Mesenchymal stem cell (in vitro differentiated cells and primary cell): Measurements from ENCODE around the gene SRP19.
"Not testable (repeated sequence)": the region's sequence is repeated elsewhere in the genome, so short reads cannot be mapped to it uniquely, and the experiment has no call there.

Source experiments
- DNase-seq: peaks from one replicate; pipeline ENCODE4 v3.0.0-alpha.2; 2013
- H2AFZ ChIP-seq: one replicate; pipeline ENCODE4 v1.6.1; 2013; ENCODE audit warnings: low read depth, mild to moderate bottlenecking, control low read depth, inconsistent platforms, low read length, moderate library complexity
- H2AK5ac ChIP-seq: 2 replicates; pipeline ENCODE4 v1.6.1; 2013; ENCODE audit warnings: low read length, moderate library complexity, mild to moderate bottlenecking, inconsistent platforms; ENCODE audit not compliant: severe bottlenecking
- H2BK120ac ChIP-seq: one replicate; pipeline ENCODE4 v1.6.1; 2013; ENCODE audit warnings: low read depth, mild to moderate bottlenecking, inconsistent platforms, low read length, moderate library complexity
- H2BK12ac ChIP-seq, 2 experiments: one replicate each; pipeline ENCODE4 v1.6.1; 2013; ENCODE audit warnings: inconsistent platforms in 2 of 2, low read length in 2 of 2, mild to moderate bottlenecking in 2 of 2, moderate library complexity in 2 of 2, control low read depth in 1 of 2
- H2BK15ac ChIP-seq: one replicate; pipeline ENCODE4 v1.6.1; 2013; ENCODE audit warnings: mild to moderate bottlenecking, low read depth, inconsistent platforms; ENCODE audit not compliant: poor library complexity, severe bottlenecking
- H2BK5ac ChIP-seq: 2 replicates; pipeline ENCODE4 v1.6.1; 2013; ENCODE audit warnings: low read depth, mild to moderate bottlenecking, low read length, control low read depth, inconsistent platforms; ENCODE audit not compliant: poor library complexity, severe bottlenecking
- H3K14ac ChIP-seq, 2 experiments: one replicate each; pipeline ENCODE4 v1.6.1; 2013; ENCODE audit warnings: inconsistent platforms in 2 of 2, low read length in 2 of 2, control low read depth in 1 of 2, mild to moderate bottlenecking in 1 of 2, moderate library complexity in 1 of 2
- H3K18ac ChIP-seq, 2 experiments: one replicate each; pipeline ENCODE4 v1.6.1; 2013; ENCODE audit warnings: inconsistent platforms in 2 of 2, low read length in 2 of 2, control low read depth in 1 of 2, low read depth in 1 of 2, mild to moderate bottlenecking in 1 of 2
- H3K23ac ChIP-seq, 2 experiments: one replicate each; pipeline ENCODE4 v1.6.1; 2013; ENCODE audit warnings: inconsistent platforms in 2 of 2, low read length in 2 of 2, mild to moderate bottlenecking in 2 of 2, moderate library complexity in 2 of 2, control low read depth in 1 of 2
- H3K27ac ChIP-seq: 2 replicates; pipeline ENCODE4 v1.5.1; 2013; ENCODE audit warnings: mild to moderate bottlenecking, moderate library complexity, low read length, control low read depth, inconsistent platforms; ENCODE audit not compliant: poor library complexity, severe bottlenecking
- H3K27me3 ChIP-seq, 2 experiments: 2 replicates each; pipeline versions ENCODE4 v1.6.1 to v1.7.0; 2013; ENCODE audit warnings: low read length in 2 of 2, mild to moderate bottlenecking in 2 of 2, moderate library complexity in 2 of 2, control low read depth in 1 of 2, inconsistent platforms in 1 of 2; ENCODE audit not compliant: control insufficient read depth in 1 of 2, insufficient read depth in 1 of 2
- H3K36me3 ChIP-seq, 2 experiments: 2 replicates each; pipeline versions ENCODE4 v1.6.1 to v1.7.0; 2013; ENCODE audit warnings: low read length in 2 of 2, control low read depth in 1 of 2, inconsistent platforms in 1 of 2, low read depth in 1 of 2, mild to moderate bottlenecking in 1 of 2; ENCODE audit not compliant: insufficient read depth in 2 of 2, control insufficient read depth in 1 of 2
- H3K4ac ChIP-seq, 2 experiments: one replicate each; pipeline ENCODE4 v1.6.1; 2013; ENCODE audit warnings: inconsistent platforms in 2 of 2, low read length in 2 of 2, mild to moderate bottlenecking in 2 of 2, moderate library complexity in 2 of 2, control low read depth in 1 of 2, low read depth in 1 of 2
- H3K4me1 ChIP-seq: 2 replicates; pipeline ENCODE4 v1.6.1; 2013; ENCODE audit warnings: low read depth, low read length, control low read depth; ENCODE audit not compliant: control insufficient read depth, insufficient read depth
- H3K4me2 ChIP-seq: 2 replicates; pipeline ENCODE4 v1.6.1; 2013; ENCODE audit warnings: low read length, mild to moderate bottlenecking, inconsistent platforms; ENCODE audit not compliant: poor library complexity, severe bottlenecking
- H3K4me3 ChIP-seq, 2 experiments: 2 replicates each; pipeline versions ENCODE4 v1.5.1 to v1.7.0; 2013; ENCODE audit warnings: low read length in 2 of 2, mild to moderate bottlenecking in 2 of 2, control low read depth in 1 of 2, low read depth in 1 of 2; ENCODE audit not compliant: insufficient read depth in 1 of 2
- H3K79me1 ChIP-seq: replicated peaks from 2 replicates; pipeline ENCODE4 v1.6.1; 2013; ENCODE audit warnings: mild to moderate bottlenecking, control low read depth, low read length, inconsistent platforms; ENCODE audit not compliant: poor library complexity, severe bottlenecking
- H3K9ac ChIP-seq: 2 replicates; pipeline ENCODE4 v1.7.0; 2013; ENCODE audit warnings: mild to moderate bottlenecking, low read length, moderate library complexity
- H3K9me3 ChIP-seq: 2 replicates; pipeline ENCODE4 v1.7.0; 2013; ENCODE audit warnings: mild to moderate bottlenecking, low read length; ENCODE audit not compliant: control insufficient read depth
- H4K8ac ChIP-seq: one replicate; pipeline ENCODE4 v1.6.1; 2013; ENCODE audit warnings: inconsistent platforms, mild to moderate bottlenecking, low read length, moderate library complexity
- H4K91ac ChIP-seq: one replicate; pipeline ENCODE4 v1.6.1; 2013; ENCODE audit warnings: mild to moderate bottlenecking, low read length, inconsistent platforms
- WGBS: methylation state at CpG from one replicate; pipeline ENCODE4 v1.1.7; 2013; ENCODE audit warnings: mixed read lengths; 5-methylcytosine and 5-hydroxymethylcytosine counted together

The SRP19 gene

GRCh38 chr5:112860571-112860928 is 537 bp upstream of the SRP19 start:
- H3K14ac ChIP-seq, H2BK120ac ChIP-seq, H3K79me1 ChIP-seq, H2BK5ac ChIP-seq, H2BK15ac ChIP-seq, H2AK5ac ChIP-seq, H3K23ac ChIP-seq, H3K27me3 ChIP-seq, H3K4me1 ChIP-seq, H4K91ac ChIP-seq, DNase-seq, H2BK12ac ChIP-seq, H3K9me3 ChIP-seq: not testable (repeated sequence)
- H3K18ac ChIP-seq: peak overlapping the region; percentile 40 to 46
- peak overlapping the region in 1 of 2 experiments; percentile 24 for H3K4ac ChIP-seq
- H3K9ac ChIP-seq: peak overlapping the region; percentile 100
- WGBS: 91% methylated on average over 11 of the region's 11 CpGs
- H3K4me3 ChIP-seq: peak overlapping the region in 1 of 2 experiments; percentile 100
- H3K36me3 ChIP-seq: peaks cover 7 to 31% of the 10 kb centered on the region in 2 experiments
- peak overlapping the region; percentile 56 for H3K27ac ChIP-seq
- peak overlapping the region; percentile 75 for H2AFZ ChIP-seq
- H4K8ac ChIP-seq: peak overlapping the region; percentile 39
- peak overlapping the region; percentile 70 for H3K4me2 ChIP-seq

DNA sequence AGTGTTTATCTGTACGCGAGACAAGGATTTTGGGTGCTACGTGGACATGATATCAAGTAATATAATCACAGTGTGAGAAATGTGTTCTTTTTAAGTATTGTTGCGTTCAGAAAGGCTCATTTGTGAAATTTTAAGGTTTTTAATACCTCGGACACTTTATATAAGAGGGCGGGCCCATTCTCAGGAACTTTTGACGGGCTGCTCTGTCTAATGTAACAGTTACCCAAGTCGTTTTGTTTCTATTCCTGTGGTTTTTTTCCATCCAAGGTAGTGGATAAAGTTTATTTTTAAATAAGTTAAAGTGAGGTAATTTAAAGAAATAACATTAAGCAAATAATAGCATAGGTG is 525 bp downstream of the SRP19 start:
- Histone ChIP-seq H3K4ac (peak overlapping the region in 1 of 2 experiments; percentile 22), H3K18ac (peak overlapping the region in 1 of 2 experiments; percentile 46), H3K4me1 (peaks cover 10% of the 10 kb centered on the region), H3K27ac (peak overlapping the region; percentile 66), H3K23ac (no peak overlapping the region), H2AK5ac (no peak overlapping the region), H2BK15ac (no peak overlapping the region), H4K8ac (peak overlapping the region; percentile 58), H2BK12ac (no peak overlapping the region), H3K79me1 (peaks cover 3% of the 10 kb centered on the region), H2AFZ (no peak overlapping the region), H2BK5ac (no peak overlapping the region), H3K4me3 (peak overlapping the region; percentile 76 to 100), H4K91ac (no peak overlapping the region), H3K27me3 (no peaks in the 10 kb centered on the region), H3K9me3 (no peaks in the 10 kb centered on the region), H3K36me3 (peaks cover 17 to 39% of the 10 kb centered on the region in 2 experiments), H3K4me2 (peak overlapping the region; percentile 71), H3K9ac (peak overlapping the region; percentile 100), H2BK120ac (no peak overlapping the region), H3K14ac (no peak overlapping the region)
- DNase-seq: no peak
- WGBS: 0% methylated on average over 7 of the region's 8 CpGs

DNA sequence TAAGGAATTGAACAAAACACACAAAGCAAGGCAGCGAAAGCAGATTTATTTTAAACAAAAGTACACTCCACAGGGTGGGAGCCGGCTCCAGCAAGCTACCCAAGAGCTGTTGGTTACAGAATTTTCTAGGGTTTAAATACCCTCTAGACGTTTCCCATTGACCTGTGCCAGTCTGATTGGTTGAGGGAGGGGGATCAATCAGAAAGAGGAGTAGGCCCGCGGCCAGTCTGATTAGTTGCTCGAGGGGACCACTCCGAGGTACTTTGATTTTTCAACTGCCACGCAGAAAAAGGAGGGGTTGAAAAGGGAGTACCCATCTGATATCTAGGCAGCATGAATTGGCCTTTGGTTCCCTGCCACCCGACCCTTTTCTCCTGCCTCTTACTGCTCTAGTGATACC is 998 bp downstream of the SRP19 start:
- peak overlapping the region in 1 of 2 experiments; percentile 100 for H3K4me3 ChIP-seq
- H4K91ac ChIP-seq: no peak overlapping the region

DNA sequence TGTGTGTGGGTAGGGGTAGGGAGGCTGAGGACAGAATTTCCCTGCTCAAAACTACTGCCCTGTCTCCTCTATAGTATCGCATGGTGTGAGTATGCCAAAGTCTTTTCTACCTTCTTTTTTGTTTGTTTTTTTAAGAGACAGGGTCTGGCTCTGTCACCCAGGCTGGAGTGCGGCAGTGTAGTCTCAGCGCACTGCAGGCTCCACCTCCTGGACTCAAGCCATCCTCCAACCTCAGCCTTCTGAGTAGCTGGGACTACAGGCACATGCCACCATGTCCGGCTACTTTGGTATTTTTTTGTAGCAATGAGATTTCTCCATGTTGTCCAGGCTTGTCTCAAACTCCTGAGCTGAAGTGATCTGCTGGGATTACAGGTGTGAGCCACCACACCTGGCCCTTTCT is 2.5 kb downstream of the SRP19 start:
- peak overlapping the region; percentile 100 for H3K9ac ChIP-seq
- no peak overlapping the region for H3K14ac ChIP-seq
- WGBS: 94% methylated on average over 3 of the region's 4 CpGs

More for the DNA sequence above, 998 bp downstream of the SRP19 start:
- Histone ChIP-seq H2AK5ac (no peak overlapping the region), H3K79me1 (peaks cover 5% of the 10 kb centered on the region), H3K36me3 (peaks cover 17 to 44% of the 10 kb centered on the region in 2 experiments), H3K4me2 (peak overlapping the region; percentile 71), H3K23ac (no peak overlapping the region), H3K4ac (no peak overlapping the region), H3K14ac (no peak overlapping the region), H2BK120ac (no peak overlapping the region), H2AFZ (no peak overlapping the region), H4K8ac (no peak overlapping the region), H2BK15ac (no peak overlapping the region), H3K9me3 (no peaks in the 10 kb centered on the region), H3K18ac (no peak overlapping the region), H3K9ac (peak overlapping the region; percentile 100), H3K27me3 (no peaks in the 10 kb centered on the region), H3K27ac (no peak overlapping the region), H2BK5ac (no peak overlapping the region), H3K4me1 (peaks cover 10% of the 10 kb centered on the region), H2BK12ac (no peak overlapping the region)
- peak; percentile 14 for DNase-seq
- 70% methylated on average over 7 of the region's 9 CpGs for WGBS

More for the DNA sequence above, 2.5 kb downstream of the SRP19 start:
- Histone ChIP-seq H2BK15ac (no peak overlapping the region), H3K27ac (no peak overlapping the region), H2BK12ac (no peak overlapping the region), H3K36me3 (peaks cover 19 to 57% of the 10 kb centered on the region in 2 experiments), H3K4me3 (peak overlapping the region in 1 of 2 experiments; percentile 100), H2BK5ac (no peak overlapping the region), H3K4me1 (peaks cover 10% of the 10 kb centered on the region), H4K8ac (no peak overlapping the region), H3K4me2 (peak overlapping the region; percentile 41), H2AFZ (no peak overlapping the region), H3K23ac (no peak overlapping the region), H2BK120ac (no peak overlapping the region), H3K79me1 (peaks cover 7% of the 10 kb centered on the region), H2AK5ac (no peak overlapping the region), H4K91ac (no peak overlapping the region), H3K4ac (no peak overlapping the region), H3K27me3 (no peaks in the 10 kb centered on the region), H3K18ac (no peak overlapping the region), H3K9me3 (no peaks in the 10 kb centered on the region)
- no peak for DNase-seq
